ENCODE data around the gene ARHGEF28.

ARHGEF28 gene

DNA sequence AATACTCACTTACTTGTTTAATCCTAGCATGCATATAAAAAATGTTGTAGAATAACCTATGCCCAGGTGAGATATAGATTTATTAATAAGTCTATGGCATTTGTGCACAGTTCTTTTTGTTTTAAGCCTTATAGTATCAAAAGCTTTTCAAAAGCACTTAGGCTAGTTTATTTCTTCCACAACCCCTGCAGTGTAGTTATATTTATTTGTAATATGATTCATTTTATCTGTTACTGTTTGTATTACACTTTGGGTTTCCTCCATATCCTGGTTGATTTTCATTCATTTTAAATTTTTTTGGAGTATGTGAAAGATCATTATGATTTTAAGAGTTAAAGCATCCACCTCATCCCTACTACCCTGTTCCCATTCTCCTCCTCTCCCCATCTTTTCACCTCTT lies 18.8 kb upstream of the ARHGEF28 start:
- no peak for TF ChIP-seq CTCF (IDR thresholded peaks at IDR 0.05; ENCODE audit: insufficient read depth, missing control alignments)
- FAIRE-seq (no peak), DNase-seq (ENCODE audit: insufficient read length, low spot score) (no peak)

- DNase-seq (ENCODE audit: insufficient read length, low spot score) (no peak), FAIRE-seq (no peak)
- TF ChIP-seq CTCF (IDR thresholded peaks at IDR 0.05; ENCODE audit: insufficient read depth, missing control alignments): no peak
Measured at GRCh38 chr5:73612799-73613198, 13.2 kb upstream of the ARHGEF28 start.

- no peak for TF ChIP-seq CTCF (IDR thresholded peaks at IDR 0.05; ENCODE audit: insufficient read depth, missing control alignments)
- DNase-seq (ENCODE audit: insufficient read length, low spot score): no peak
- no peak for FAIRE-seq
Measured at GRCh38 chr5:73615085-73615484, 10.9 kb upstream of the ARHGEF28 start.

GRCh38 chr5:73615947-73616346 lies 10.0 kb upstream of the ARHGEF28 start:
- no peak for TF ChIP-seq CTCF (IDR thresholded peaks at IDR 0.05; ENCODE audit: insufficient read depth, missing control alignments)
- no peak for DNase-seq (ENCODE audit: insufficient read length, low spot score)
- no peak for FAIRE-seq

GRCh38 chr5:73617510-73618279 lies 8.3 kb upstream of the ARHGEF28 start:
- TF ChIP-seq CTCF (IDR thresholded peaks at IDR 0.05; ENCODE audit: insufficient read depth, missing control alignments): no peak
- no peak for DNase-seq (ENCODE audit: insufficient read length, low spot score)
- FAIRE-seq: no peak

- DNase-seq (ENCODE audit: insufficient read length, low spot score): peak; percentile 23
- peak; percentile 25 for FAIRE-seq
- no peak for TF ChIP-seq CTCF (IDR thresholded peaks at IDR 0.05; ENCODE audit: insufficient read depth, missing control alignments)
Measured at GRCh38 chr5:73619606-73620333, 6.2 kb upstream of the ARHGEF28 start.

GRCh38 chr5:73620334-73620687 lies 5.7 kb upstream of the ARHGEF28 start:
- no peak for TF ChIP-seq CTCF (IDR thresholded peaks at IDR 0.05; ENCODE audit: insufficient read depth, missing control alignments)
- no peak for FAIRE-seq
- no peak for DNase-seq (ENCODE audit: insufficient read length, low spot score)

All from D721Med (cell line).